K562 (cell line): Measurements from ENCODE around the gene SMAP2. TPM values are rescaled to one million over a fixed set of nuclear protein-coding genes. Genes with fewer than 3 reads are reported as not detected.

Experiments used
- DEAF1 ChIP-seq: fragments of 450-650 bp; formaldehyde crosslinking; IDR thresholded peaks from 2 replicates; pipeline ENCODE4 v1.4.0; 2020; ENCODE audit warnings: mild to moderate bottlenecking, moderate library complexity
- DMBX1 ChIP-seq: fragments of 250-450 bp; sonication (Bioruptor Pico); IDR thresholded peaks from 2 replicates; pipeline ENCODE4 v1.8.0; 2022; ENCODE audit warnings: inconsistent platforms, mild to moderate bottlenecking, moderate library complexity, borderline replicate concordance
- EP400 ChIP-seq: fragments of 450-650 bp; IDR thresholded peaks from 2 replicates; pipeline ENCODE4 v1.6.1; 2017; ENCODE audit warnings: antibody characterized with exemption, mild to moderate bottlenecking, moderate library complexity
- HLTF ChIP-seq: fragments of 450-650 bp; IDR thresholded peaks from 2 replicates; pipeline ENCODE4 v1.6.1; 2016
- MECOM ChIP-seq: fragments of 250-450 bp; sonication (Bioruptor Pico); IDR thresholded peaks from 2 replicates; pipeline ENCODE4 v1.8.0; 2022; ENCODE audit warnings: inconsistent platforms
- MIER1 ChIP-seq: fragments of 450-650 bp; IDR thresholded peaks from 2 replicates; pipeline ENCODE4 v1.6.1; 2016; ENCODE audit warnings: antibody characterized with exemption, mild to moderate bottlenecking, low read depth
- PBX2 ChIP-seq, 2 experiments: IDR thresholded peaks in 1 of 2; conservative IDR thresholded peaks in 1 of 2; 2 replicates each; pipeline ENCODE4 v1.6.1; 2016; ENCODE audit warnings: low read depth in 2 of 2, mild to moderate bottlenecking in 1 of 2, missing compliant biosample characterization in 1 of 2, missing genetic modification characterization in 1 of 2, moderate library complexity in 1 of 2
- PTTG1 ChIP-seq: fragments of 450-650 bp; IDR thresholded peaks from 2 replicates; pipeline ENCODE4 v1.6.1; 2016; ENCODE audit warnings: low read depth, mild to moderate bottlenecking, missing genetic modification characterization, missing compliant biosample characterization
- RUNX1 ChIP-seq: sonication (generic); IDR thresholded peaks from 2 replicates; pipeline ENCODE4 v1.6.1; 2016; ENCODE audit warnings: antibody characterized with exemption, low read depth
- TAF7 ChIP-seq: fragments of 450-650 bp; IDR thresholded peaks from 2 replicates; pipeline ENCODE4 v1.6.1; 2016; ENCODE audit warnings: missing genetic modification characterization, missing compliant biosample characterization
- THRAP3 ChIP-seq: fragments of 450-650 bp; IDR thresholded peaks from 2 replicates; pipeline ENCODE4 v1.6.1; 2016; ENCODE audit warnings: mild to moderate bottlenecking, inconsistent platforms, borderline replicate concordance
- ZNF764 ChIP-seq: fragments of 250-450 bp; sonication (Bioruptor Pico); IDR thresholded peaks from 2 replicates; pipeline ENCODE4 v1.4.0; 2020; ENCODE audit warnings: low read depth, mild to moderate bottlenecking, moderate library complexity
- polyA plus RNA-seq, 8 experiments: library from polyadenylated mRNA; depleted of rRNA in 4 of 8; stranded (reverse) in 5 of 8; unstranded in 3 of 8; fragments of >200 nt; fragmentation: Nextera tagmentation in 2 of 8; fragmentation: Illumina TruSeq in 1 of 8; extraction: Ambion mirVana in 2 of 8; extraction: Trizol in 1 of 8; gene quantifications; 2 replicates each; pipeline versions ENCODE4 v1.2.1 to v1.2.3, GENCODE V29; 2011 to 2014; ENCODE audit warnings: inconsistent platforms in 1 of 8, missing spikeins in 1 of 8
- total RNA-seq, 7 experiments: library from RNA; depleted of rRNA in 6 of 7; stranded (reverse); fragments of >200 nt in 6 of 7; fragmentation: Illumina TruSeq in 2 of 7; extraction: Trizol in 2 of 7; gene quantifications; 2 replicates each; pipeline versions ENCODE4 v1.2.1 to v1.2.3, GENCODE V29; 2011 to 2021; ENCODE audit warnings: low replicate concordance in 1 of 7
- TF ChIP-seq, protein P1 (sequence below): fragments of 450-650 bp; IDR thresholded peaks from 2 replicates; pipeline ENCODE4 v1.6.1; 2016; ENCODE audit warnings: borderline replicate concordance
- TF ChIP-seq, protein P2 (sequence below): fragments of 450-650 bp; formaldehyde crosslinking; IDR thresholded peaks from 2 replicates; pipeline ENCODE4 v1.4.0; 2022; ENCODE audit warnings: mild to moderate bottlenecking, moderate library complexity
- TF ChIP-seq, protein P3 (sequence below): fragments of 250-450 bp; sonication (Bioruptor Pico); IDR thresholded peaks from 2 replicates; pipeline ENCODE4 v1.8.0; 2021; ENCODE audit warnings: mild to moderate bottlenecking, moderate library complexity

Gene SMAP2
- total and polyA plus RNA-seq, 9 of the 15 experiments (the other 6 are each of a cell fraction or from before 2014, with no cell fraction given) = 38.7 to 212 (median 94.1) TPM

- TF ChIP-seq DEAF1 (CRISPR knock-in tag) (0 out of 2 replicates have a peak, but pooled peaks have one; percentile 37), MECOM (CRISPR knock-in tag) (no peak), PBX2 (CRISPR knock-in tag; IDR thresholded peaks at IDR 0.05; ENCODE audit: low read depth) (no peak), PBX2 (tag; conservative IDR thresholded peaks at IDR 0.05; ENCODE audit: low read depth) (no peak), ZNF764 (CRISPR knock-in tag) (no peak), DMBX1 (peak; percentile 55; the same call in 1 of the 2 replicates), HLTF (0 out of 2 replicates have a peak, but pooled peaks have one; percentile 79), TAF7 (tag) (no peak), THRAP3 (peak; percentile 47; the same call in 1 of the 2 replicates), MIER1 (no peak), PTTG1 (tag) (no peak), RUNX1 (no peak), EP400 (peak; percentile 68)
- TF ChIP-seq, protein P1, sequence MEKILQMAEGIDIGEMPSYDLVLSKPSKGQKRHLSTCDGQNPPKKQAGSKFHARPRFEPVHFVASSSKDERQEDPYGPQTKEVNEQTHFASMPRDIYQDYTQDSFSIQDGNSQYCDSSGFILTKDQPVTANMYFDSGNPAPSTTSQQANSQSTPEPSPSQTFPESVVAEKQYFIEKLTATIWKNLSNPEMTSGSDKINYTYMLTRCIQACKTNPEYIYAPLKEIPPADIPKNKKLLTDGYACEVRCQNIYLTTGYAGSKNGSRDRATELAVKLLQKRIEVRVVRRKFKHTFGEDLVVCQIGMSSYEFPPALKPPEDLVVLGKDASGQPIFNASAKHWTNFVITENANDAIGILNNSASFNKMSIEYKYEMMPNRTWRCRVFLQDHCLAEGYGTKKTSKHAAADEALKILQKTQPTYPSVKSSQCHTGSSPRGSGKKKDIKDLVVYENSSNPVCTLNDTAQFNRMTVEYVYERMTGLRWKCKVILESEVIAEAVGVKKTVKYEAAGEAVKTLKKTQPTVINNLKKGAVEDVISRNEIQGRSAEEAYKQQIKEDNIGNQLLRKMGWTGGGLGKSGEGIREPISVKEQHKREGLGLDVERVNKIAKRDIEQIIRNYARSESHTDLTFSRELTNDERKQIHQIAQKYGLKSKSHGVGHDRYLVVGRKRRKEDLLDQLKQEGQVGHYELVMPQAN = peak; percentile 61; the same call in 1 of the 2 replicates
- TF ChIP-seq, protein P2, sequence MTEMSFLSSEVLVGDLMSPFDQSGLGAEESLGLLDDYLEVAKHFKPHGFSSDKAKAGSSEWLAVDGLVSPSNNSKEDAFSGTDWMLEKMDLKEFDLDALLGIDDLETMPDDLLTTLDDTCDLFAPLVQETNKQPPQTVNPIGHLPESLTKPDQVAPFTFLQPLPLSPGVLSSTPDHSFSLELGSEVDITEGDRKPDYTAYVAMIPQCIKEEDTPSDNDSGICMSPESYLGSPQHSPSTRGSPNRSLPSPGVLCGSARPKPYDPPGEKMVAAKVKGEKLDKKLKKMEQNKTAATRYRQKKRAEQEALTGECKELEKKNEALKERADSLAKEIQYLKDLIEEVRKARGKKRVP (CRISPR knock-in tag) = peak; percentile 82
- TF ChIP-seq, protein P3, sequence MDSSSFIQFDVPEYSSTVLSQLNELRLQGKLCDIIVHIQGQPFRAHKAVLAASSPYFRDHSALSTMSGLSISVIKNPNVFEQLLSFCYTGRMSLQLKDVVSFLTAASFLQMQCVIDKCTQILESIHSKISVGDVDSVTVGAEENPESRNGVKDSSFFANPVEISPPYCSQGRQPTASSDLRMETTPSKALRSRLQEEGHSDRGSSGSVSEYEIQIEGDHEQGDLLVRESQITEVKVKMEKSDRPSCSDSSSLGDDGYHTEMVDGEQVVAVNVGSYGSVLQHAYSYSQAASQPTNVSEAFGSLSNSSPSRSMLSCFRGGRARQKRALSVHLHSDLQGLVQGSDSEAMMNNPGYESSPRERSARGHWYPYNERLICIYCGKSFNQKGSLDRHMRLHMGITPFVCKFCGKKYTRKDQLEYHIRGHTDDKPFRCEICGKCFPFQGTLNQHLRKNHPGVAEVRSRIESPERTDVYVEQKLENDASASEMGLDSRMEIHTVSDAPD (CRISPR knock-in tag) = 0 out of 2 replicates have a peak, but pooled peaks have one; percentile 20
Measured at GRCh38 chr1:40381268-40382107, 8.0 kb downstream of the SMAP2 start (continued).
